Stimulated activated CD8-positive, alpha-beta memory T cell treated with anti-CD3 and anti-CD28 coated beads, Interleukin-15, amount 100 ng/mL, for 24 hours (primary cell): ENCODE measurements around the gene GRHL1.
"Not testable (repeated sequence)": the region's sequence is repeated elsewhere in the genome, so short reads cannot be mapped to it uniquely, and the experiment has no call there.

Experiments used
- DNase-seq: peaks from one replicate; pipeline ENCODE4 v3.0.0-alpha.2; 2020; ENCODE audit warnings: low read depth

Gene GRHL1

GRCh38 chr2:10026940-10027569 is 75.6 kb downstream of the GRHL1 start:
- no peak for DNase-seq

GRCh38 chr2:10027660-10028330 is 76.3 kb downstream of the GRHL1 start:
- no peak for DNase-seq

DNA sequence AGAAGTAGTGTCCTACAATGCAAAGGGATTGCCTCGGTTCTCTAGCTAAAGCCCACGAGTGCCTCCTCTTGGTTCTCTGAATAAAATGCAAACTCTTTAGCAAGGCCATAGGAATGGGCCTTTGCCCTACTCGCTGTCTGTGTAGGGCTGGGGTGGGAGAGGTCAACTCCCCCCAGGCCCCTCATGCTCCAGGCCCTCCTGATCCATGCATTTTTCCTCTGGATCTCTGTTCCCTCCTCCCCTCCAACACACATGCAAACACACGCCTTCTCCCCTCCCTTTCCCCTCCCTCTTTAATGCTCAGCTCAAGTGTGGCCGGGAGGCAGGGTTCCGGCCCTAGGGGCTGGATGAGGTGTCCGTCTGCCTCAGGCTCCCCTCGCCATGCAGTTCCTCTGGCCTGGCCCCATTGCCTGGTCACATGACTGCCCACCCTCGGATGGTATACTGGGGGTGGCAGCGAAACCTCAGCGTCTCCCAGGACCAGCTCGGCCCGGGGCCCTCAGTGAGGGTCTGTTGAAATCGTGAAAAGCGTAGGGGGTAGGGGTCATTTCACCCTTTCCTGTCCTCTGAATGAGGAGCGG is 77.0 kb downstream of the GRHL1 start:
- DNase-seq = no peak

GRCh38 chr2:10028988-10029874 is 77.7 kb downstream of the GRHL1 start:
- DNase-seq = peak; percentile 28

DNA sequence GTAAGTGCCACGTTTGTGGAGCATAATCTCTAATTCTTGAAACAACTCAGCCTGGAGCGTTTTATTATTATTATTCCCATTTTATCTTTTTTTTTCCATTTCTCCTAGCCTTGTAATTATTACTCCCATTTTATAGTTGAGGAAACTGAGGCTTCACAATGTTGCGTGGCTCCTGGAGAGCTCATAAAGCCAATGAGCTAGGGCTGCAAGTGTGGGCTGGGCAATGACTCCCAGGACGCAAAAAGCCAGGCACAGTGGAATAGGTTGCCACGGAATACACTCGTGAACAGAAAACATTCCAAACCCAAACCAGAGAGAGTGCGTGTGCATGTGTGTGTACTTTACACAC is 78.4 kb downstream of the GRHL1 start:
- no peak for DNase-seq

GRCh38 chr2:10030311-10030736 is 78.8 kb downstream of the GRHL1 start:
- no peak for DNase-seq

- not testable (repeated sequence) for DNase-seq
Observed at GRCh38 chr2:10030798-10031197, 79.3 kb downstream of the GRHL1 start.

DNA sequence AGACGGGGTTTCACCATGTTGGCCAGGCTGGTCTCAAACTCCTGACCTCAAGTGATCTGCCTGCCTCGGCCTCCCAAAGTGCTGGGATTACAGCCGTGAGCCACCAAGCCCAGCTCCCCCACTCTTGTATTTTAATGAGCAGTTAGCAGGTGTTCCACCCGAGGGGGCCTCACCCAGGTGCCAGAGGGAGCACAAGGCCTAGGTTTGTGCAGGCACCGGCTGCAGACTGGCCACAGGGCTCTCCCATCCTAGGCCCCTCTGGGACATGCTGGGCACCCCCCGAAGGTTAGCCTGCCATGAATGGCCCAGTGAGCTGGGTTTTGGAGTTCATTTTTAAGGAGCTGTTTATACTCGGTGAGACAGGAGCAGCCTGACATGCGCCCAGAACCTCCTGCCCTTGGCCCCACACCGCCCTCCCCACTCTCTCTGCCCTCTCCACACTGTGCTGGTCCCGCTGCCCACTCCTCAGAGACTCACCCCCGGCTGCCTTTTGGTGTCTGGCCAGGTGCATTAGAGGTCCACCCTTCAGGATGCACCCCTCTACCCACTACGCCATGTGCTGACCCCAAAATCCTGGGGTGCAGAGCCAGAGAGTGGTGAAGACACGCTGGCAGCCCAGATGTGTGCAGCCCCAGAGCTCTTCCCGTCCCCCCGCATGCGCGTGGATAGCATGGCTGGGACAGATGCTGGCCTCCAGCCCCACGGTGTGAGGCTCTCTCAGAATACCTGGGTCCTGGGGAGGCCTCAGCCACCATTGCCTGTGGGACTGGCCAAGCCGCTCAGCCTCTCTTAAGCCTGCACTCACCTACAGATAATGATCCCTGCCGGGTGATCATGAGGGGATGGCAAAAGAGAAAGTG is 80.6 kb downstream of the GRHL1 start:
- no peak for DNase-seq

GRCh38 chr2:10032746-10033105 is 81.2 kb downstream of the GRHL1 start:
- DNase-seq = no peak

- DNase-seq = no peak
Observed at GRCh38 chr2:10033251-10034006, 81.9 kb downstream of the GRHL1 start.

- no peak for DNase-seq
Observed at GRCh38 chr2:10034333-10035052, 83.0 kb downstream of the GRHL1 start.

DNA sequence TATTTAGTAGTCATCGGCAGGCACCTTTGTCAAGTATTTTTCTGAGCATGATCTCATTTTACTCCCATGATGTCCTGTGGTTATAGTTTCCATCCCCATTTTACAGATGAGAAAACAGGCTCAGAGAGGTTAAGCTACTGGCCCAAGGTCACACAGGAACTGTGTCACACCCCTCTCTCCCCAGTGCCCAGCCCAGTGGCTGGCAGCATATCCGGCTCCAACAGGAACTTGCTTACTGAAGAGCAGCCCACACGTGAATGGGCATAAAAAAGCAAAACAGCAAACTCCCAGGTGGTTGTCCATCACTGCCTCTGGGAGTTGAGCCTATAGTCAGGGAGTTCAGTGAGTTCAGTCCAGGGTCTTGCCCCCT is 83.5 kb downstream of the GRHL1 start:
- DNase-seq = no peak

DNA sequence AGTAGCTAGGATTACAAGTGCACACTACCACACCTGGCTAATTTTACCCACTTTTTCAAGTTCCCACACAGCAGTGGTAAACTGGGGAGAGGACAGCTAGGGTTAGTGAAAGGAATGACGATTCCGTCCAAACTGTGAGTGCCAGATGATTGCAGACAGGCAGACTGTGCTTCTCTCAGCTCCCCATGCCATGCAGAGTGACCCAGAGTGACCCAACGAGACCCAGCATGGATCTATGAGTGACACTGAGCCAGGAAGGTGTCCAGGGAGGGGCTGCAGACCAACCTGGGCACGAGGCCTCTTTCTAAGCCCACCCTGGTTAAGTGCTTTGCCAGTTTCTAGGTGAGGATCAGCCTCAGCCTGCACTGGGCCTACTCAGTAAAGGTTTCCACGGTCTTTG is 84.1 kb downstream of the GRHL1 start:
- DNase-seq = no peak

DNA sequence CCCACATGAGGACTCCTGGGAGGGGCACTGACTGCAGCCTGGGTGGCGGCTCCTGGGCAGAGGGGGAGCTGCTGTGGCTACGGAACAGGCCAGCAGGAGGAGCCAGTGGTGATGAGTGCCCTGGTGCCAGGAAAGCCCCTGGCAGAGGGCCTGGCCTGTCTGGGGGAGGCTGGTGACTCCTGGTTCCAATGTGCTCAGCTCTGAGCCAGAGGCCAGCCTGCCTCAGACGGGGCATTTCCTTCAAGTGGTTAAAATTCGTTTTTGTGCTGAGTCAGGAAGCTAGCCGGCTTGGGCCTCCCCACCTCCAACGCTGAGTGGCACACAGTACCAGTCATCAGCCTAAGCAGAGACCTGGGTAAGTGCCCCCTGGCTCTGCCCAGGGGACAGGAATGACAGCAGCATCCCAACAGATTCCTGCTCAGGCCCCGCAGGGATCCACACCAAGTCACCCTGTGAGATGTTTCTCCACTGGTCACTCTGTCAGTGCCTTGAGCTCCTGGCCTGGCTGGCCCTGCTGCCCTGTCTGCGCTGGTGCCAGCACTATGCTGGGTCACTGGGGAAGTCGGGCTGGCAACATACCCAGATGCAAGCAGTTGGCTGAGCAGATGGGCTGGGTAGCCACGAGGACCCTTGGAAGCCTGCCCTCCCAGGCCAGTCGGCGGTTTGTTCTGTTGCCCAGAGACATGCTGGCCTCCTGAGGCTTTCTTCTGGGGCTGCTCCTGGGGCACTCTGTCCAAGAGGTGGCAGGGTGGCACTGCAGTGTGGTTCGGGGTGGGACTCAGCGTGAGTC is 84.8 kb downstream of the GRHL1 start:
- DNase-seq = no peak

DNA sequence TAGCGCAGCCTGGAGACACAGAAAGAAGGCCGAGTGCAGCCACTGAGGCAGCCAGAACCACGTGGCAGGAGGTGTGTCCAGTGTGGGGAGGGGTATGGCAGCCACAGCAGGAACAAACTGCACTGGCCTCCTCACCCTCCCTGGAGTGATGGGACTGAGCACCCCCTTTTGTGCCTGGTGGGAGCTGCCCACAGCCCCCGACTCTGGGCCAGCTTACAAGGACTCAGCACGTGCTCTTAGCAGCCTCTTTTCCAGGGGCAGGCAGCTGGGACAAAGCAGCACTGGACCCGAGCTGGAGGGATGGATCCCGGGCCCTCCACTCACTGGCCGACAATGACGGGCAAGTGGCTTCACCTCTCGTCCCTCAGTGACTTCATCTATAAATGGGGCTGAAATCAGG is 86.6 kb downstream of the GRHL1 start:
- no peak for DNase-seq

- no peak for DNase-seq
Observed at GRCh38 chr2:10038716-10039115, 87.2 kb downstream of the GRHL1 start.

- no peak for DNase-seq
Observed at GRCh38 chr2:10039658-10040410, 88.3 kb downstream of the GRHL1 start.

- DNase-seq = no peak
Observed at GRCh38 chr2:10041711-10042110, 90.2 kb downstream of the GRHL1 start.
